Endothelial cell (in vitro differentiated cells): ENCODE measurements around the gene GRIK3. TPM values are rescaled to one million over a fixed set of nuclear protein-coding genes. Genes with fewer than 3 reads are reported as not detected.

Experiments
- DNase-seq: peaks from one replicate; pipeline ENCODE4 v3.0.0; 2021; ENCODE audit warnings: low spot score
- H3K27ac Mint-ChIP-seq: one replicate; pipeline ENCODE4 v1.8.0; 2021; ENCODE audit warnings: mixed read lengths, inconsistent platforms; ENCODE audit not compliant: unreplicated experiment
- H3K27me3 Mint-ChIP-seq: one replicate; pipeline ENCODE4 v1.8.0; 2021; ENCODE audit warnings: mild to moderate bottlenecking, moderate library complexity, mixed read lengths, inconsistent platforms; ENCODE audit not compliant: unreplicated experiment
- H3K36me3 Mint-ChIP-seq: one replicate; pipeline ENCODE4 v1.8.0; 2021; ENCODE audit warnings: mild to moderate bottlenecking, low read depth, mixed read lengths, inconsistent platforms; ENCODE audit not compliant: unreplicated experiment
- H3K4me1 Mint-ChIP-seq: one replicate; pipeline ENCODE4 v1.8.0; 2021; ENCODE audit warnings: mild to moderate bottlenecking, mixed read lengths, inconsistent platforms; ENCODE audit not compliant: unreplicated experiment
- H3K4me3 Mint-ChIP-seq: one replicate; pipeline ENCODE4 v1.8.0; 2021; ENCODE audit warnings: mild to moderate bottlenecking, mixed read lengths, inconsistent platforms; ENCODE audit not compliant: unreplicated experiment
- H3K9me3 Mint-ChIP-seq: one replicate; pipeline ENCODE4 v1.8.0; 2021; ENCODE audit warnings: mixed read lengths, inconsistent platforms; ENCODE audit not compliant: unreplicated experiment
- total RNA-seq: library from RNA; stranded (reverse); fragmentation: NEBNext Ultra II Directional; extraction: Animal tissue kit (Norgen Biotek cat#: 25700); gene quantifications from one replicate; pipeline ENCODE4 v1.2.1, GENCODE V29; 2021; ENCODE audit not compliant: unreplicated experiment
- TF ChIP-seq, protein P1 (sequence below): fragments of 200-600 bp; sonication (generic); IDR thresholded peaks from one replicate; pipeline ENCODE4 v1.5.0; 2021; ENCODE audit warnings: antibody characterized with exemption; ENCODE audit not compliant: unreplicated experiment

The GRIK3 gene
- total RNA-seq, 1 donor from 2014 or later, result 0.05 TPM

DNA sequence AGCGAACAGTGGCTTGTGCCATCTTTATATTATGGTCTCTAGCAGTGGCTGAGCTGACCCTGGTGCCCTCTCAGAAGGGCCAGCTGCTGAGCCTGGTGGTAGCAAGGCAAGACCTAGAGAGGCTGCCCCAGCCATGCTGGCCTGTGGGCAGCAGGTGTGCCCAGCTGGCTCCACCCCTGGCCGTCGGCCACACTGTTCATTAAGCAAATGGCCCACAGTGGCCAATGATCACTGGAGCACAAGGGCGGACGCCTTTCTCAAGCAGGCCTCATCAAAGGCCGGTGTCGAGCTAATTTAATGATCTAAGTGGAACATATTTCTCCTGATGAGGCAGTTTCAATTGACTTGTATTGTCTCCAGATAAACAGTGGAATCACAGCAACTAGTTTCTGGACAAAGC is 89.4 kb downstream of the GRIK3 start:
- no peak overlapping the region for H3K27ac Mint-ChIP-seq
- no peak for DNase-seq
- H3K4me1 Mint-ChIP-seq, result peaks cover 2% of the 10 kb centered on the region
- TF ChIP-seq, protein P1, sequence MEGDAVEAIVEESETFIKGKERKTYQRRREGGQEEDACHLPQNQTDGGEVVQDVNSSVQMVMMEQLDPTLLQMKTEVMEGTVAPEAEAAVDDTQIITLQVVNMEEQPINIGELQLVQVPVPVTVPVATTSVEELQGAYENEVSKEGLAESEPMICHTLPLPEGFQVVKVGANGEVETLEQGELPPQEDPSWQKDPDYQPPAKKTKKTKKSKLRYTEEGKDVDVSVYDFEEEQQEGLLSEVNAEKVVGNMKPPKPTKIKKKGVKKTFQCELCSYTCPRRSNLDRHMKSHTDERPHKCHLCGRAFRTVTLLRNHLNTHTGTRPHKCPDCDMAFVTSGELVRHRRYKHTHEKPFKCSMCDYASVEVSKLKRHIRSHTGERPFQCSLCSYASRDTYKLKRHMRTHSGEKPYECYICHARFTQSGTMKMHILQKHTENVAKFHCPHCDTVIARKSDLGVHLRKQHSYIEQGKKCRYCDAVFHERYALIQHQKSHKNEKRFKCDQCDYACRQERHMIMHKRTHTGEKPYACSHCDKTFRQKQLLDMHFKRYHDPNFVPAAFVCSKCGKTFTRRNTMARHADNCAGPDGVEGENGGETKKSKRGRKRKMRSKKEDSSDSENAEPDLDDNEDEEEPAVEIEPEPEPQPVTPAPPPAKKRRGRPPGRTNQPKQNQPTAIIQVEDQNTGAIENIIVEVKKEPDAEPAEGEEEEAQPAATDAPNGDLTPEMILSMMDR, result no peak
- no peaks in the 10 kb centered on the region for H3K9me3 Mint-ChIP-seq
- H3K4me3 Mint-ChIP-seq, result no peak overlapping the region
- no peaks in the 10 kb centered on the region for H3K36me3 Mint-ChIP-seq
- H3K27me3 Mint-ChIP-seq, result peaks cover 8% of the 10 kb centered on the region

DNA sequence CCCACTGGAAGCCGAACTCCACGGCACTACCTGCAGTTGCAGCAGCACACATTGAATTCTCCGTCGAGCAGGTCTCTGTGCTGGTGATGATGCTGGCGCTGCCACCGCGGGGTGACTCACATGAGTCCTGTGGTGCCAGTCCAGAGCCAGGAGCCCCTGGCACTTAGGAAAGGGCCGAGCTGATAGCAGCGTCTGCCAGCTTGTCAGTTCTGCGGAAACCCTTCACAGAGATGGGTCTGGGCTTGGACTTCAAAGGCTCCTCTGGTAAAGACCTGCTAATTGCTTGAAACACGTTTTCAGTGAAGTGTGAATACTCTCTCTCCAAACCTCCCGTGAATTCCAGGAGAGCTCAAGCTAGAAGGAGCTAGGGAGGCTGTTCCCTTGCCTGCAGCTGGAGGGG is 92.2 kb downstream of the GRIK3 start:
- Mint-ChIP-seq H3K27ac (no peak overlapping the region), H3K4me3 (no peak overlapping the region), H3K36me3 (no peaks in the 10 kb centered on the region), H3K4me1 (peaks cover 2% of the 10 kb centered on the region), H3K9me3 (no peaks in the 10 kb centered on the region), H3K27me3 (peaks cover 3% of the 10 kb centered on the region)
- TF ChIP-seq, protein P1, result no peak
- DNase-seq, result no peak

DNA sequence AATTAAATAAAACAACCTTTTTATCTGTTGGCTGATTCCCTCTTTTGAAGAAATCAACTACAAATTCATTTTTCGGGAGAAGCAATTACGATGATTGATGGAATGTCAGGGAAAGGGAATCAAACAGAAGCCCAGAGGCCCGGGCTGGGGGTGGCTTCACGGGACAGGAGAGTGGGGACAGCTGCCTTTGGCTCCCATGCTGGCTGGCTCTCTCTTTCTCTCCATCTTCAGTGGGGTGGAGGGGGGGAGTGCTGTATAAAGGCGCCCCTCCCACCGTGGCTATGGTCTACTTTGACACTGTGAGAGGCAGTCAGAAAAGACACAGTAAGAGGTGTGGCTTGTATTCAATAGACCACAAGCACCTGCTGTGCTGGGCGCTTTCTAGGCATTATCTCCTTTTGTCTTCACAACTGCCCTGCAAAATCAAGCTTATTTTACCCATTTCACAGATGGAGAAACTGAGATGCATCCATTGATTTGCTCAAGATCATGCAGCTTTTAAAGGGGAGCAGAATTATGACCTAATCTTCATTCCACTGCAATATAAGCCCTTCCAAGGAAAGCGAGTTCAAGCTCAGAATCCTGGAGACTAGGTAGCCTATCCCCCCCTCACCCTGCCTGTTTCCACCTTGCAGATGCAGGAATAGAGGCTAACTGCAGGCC is 92.9 kb downstream of the GRIK3 start:
- TF ChIP-seq, protein P1, result no peak
- no peaks in the 10 kb centered on the region for H3K36me3 Mint-ChIP-seq
- H3K9me3 Mint-ChIP-seq, result no peaks in the 10 kb centered on the region
- H3K4me1 Mint-ChIP-seq, result peaks cover 2% of the 10 kb centered on the region
- no peak for DNase-seq
- H3K27ac Mint-ChIP-seq, result no peak overlapping the region
- H3K27me3 Mint-ChIP-seq, result peaks cover 3% of the 10 kb centered on the region
- no peak overlapping the region for H3K4me3 Mint-ChIP-seq

DNA sequence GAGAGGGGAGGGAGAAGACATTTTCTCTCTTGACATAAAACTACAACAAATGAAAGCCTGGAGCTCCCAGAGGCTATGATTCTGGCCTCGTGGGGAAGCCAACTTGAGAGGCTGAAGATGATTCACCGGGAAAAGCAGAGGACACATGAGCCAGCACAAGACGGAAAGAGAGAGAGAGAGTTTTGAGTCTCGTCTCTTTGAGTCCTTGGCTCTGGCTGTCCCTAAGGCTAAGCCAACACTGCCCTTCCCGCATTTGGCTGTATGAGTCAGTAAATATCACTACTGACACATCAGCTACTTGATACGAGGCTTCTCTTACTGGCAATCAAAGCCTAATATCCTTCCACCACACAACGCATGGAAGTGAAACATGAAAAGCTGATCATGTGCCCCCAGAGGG is 95.5 kb downstream of the GRIK3 start:
- Mint-ChIP-seq H3K9me3 (no peaks in the 10 kb centered on the region), H3K27me3 (no peaks in the 10 kb centered on the region), H3K27ac (no peak overlapping the region), H3K4me3 (no peak overlapping the region), H3K4me1 (no peaks in the 10 kb centered on the region), H3K36me3 (no peaks in the 10 kb centered on the region)
- TF ChIP-seq, protein P1, result no peak
- DNase-seq, result no peak

DNA sequence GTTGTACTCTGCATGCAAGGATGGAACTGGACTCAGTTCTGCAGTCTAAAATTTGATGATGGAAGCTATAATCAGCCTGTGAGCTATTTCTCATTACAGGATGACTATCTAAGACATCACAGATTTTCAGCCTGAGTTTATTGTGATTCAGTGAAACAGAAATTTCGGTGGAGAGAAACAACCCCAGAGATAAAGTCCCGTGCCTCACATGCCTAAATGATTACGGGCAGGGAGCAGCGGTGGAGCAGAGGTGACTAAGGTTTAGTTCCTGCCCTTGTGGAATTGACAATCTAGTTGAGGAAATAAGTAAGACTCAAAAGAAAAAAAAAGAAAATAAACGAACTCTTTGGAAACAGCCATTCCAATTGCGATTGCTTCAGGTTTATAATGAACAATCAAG is 96.9 kb downstream of the GRIK3 start:
- Mint-ChIP-seq H3K4me3 (no peak overlapping the region), H3K9me3 (no peaks in the 10 kb centered on the region), H3K4me1 (no peaks in the 10 kb centered on the region), H3K27me3 (no peaks in the 10 kb centered on the region), H3K27ac (no peak overlapping the region), H3K36me3 (no peaks in the 10 kb centered on the region)
- no peak for DNase-seq
- TF ChIP-seq, protein P1, result no peak
